ENCODE measurements around the gene RAD51. TPM values are rescaled to one million over a fixed set of nuclear protein-coding genes. Genes with fewer than 3 reads are reported as not detected.

Gene RAD51
- polyA plus RNA-seq, 1 donor from 2014 or later, result 0.22 TPM

GRCh38 chr15:40763801-40764628, 69.0 kb downstream of the RAD51 start, which contains the start of gene GCHFR:
Gene GCHFR, plus strand, starts transcription at chr15:40764068. Its CDS starts 113 bp downstream, at chr15:40764181.
- Histone ChIP-seq H3K9me2 (ENCODE audit: insufficient read depth, low read length) (no peaks in the 10 kb centered on the region), H3K27ac (ENCODE audit: low read length) (no peak within 1 kb of the TSS), H3K4me3 (ENCODE audit: low read length) (peak within 1 kb of the TSS; percentile 72), H3K9ac (ENCODE audit: low read length) (peak within 1 kb of the TSS; percentile 30), H4K20me1 (ENCODE audit: insufficient read depth) (no peaks in the 10 kb centered on the region), H3K79me2 (replicated peaks; ENCODE audit: insufficient read depth, low read length) (no peaks in the 10 kb centered on the region), H3F3A (ENCODE audit: insufficient read depth, low read length, poor library complexity, severe bottlenecking) (no peaks in the 10 kb centered on the region), H3K36me3 (ENCODE audit: insufficient read depth, low read length) (no peaks in the 10 kb centered on the region), H3K9me3 (ENCODE audit: low read length) (no peaks in the 10 kb centered on the region), H2AFZ (ENCODE audit: low read depth, low read length) (peak within 1 kb of the TSS; percentile 12), H3K27me3 (ENCODE audit: insufficient read depth, low read depth, low read length) (peaks cover 21% of the 10 kb centered on the region), H3K4me2 (ENCODE audit: low read length) (no peak within 1 kb of the TSS)
- TF ChIP-seq MXI1 (conservative IDR thresholded peaks at IDR 0.05; ENCODE audit: poor library complexity, severe bottlenecking) (peak; percentile 50), POLR2AphosphoS5 (IDR thresholded peaks at IDR 0.05) (peak; percentile 7), CTCF (IDR thresholded peaks at IDR 0.05; ENCODE audit: poor library complexity, severe bottlenecking) (peak; percentile 55), EZH2 (IDR thresholded peaks at IDR 0.05; ENCODE audit: borderline replicate concordance, insufficient read depth, low read length, poor library complexity, severe bottlenecking) (no peak), TAF1 (IDR thresholded peaks at IDR 0.05; ENCODE audit: low read depth) (no peak), REST (IDR thresholded peaks at IDR 0.05; ENCODE audit: borderline replicate concordance) (no peak), EP300 (conservative IDR thresholded peaks at IDR 0.05; ENCODE audit: poor library complexity, severe bottlenecking) (no peak), RAD21 (conservative IDR thresholded peaks at IDR 0.05) (peak; percentile 16), SMC3 (conservative IDR thresholded peaks at IDR 0.05; ENCODE audit: poor library complexity) (no peak)

GRCh38 chr15:40764629-40765103, 69.7 kb downstream of the RAD51 start:
- Histone ChIP-seq H3K27ac (ENCODE audit: low read length) (no peak overlapping the region), H2AFZ (ENCODE audit: low read depth, low read length) (no peak overlapping the region), H4K20me1 (ENCODE audit: insufficient read depth) (no peaks in the 10 kb centered on the region), H3K4me3 (ENCODE audit: low read length) (peak overlapping the region; percentile 72), H3K9me3 (ENCODE audit: low read length) (no peaks in the 10 kb centered on the region), H3K9me2 (ENCODE audit: insufficient read depth, low read length) (no peaks in the 10 kb centered on the region), H3K79me2 (replicated peaks; ENCODE audit: insufficient read depth, low read length) (no peaks in the 10 kb centered on the region), H3F3A (ENCODE audit: insufficient read depth, low read length, poor library complexity, severe bottlenecking) (no peaks in the 10 kb centered on the region), H3K27me3 (ENCODE audit: insufficient read depth, low read depth, low read length) (peaks cover 21% of the 10 kb centered on the region), H3K36me3 (ENCODE audit: insufficient read depth, low read length) (no peaks in the 10 kb centered on the region), H3K9ac (ENCODE audit: low read length) (no peak overlapping the region), H3K4me2 (ENCODE audit: low read length) (no peak overlapping the region)
- no peak for TF ChIP-seq TAF1 (IDR thresholded peaks at IDR 0.05; ENCODE audit: low read depth)
- no peak for TF ChIP-seq RAD21 (conservative IDR thresholded peaks at IDR 0.05)
- no peak for TF ChIP-seq EZH2 (IDR thresholded peaks at IDR 0.05; ENCODE audit: borderline replicate concordance, insufficient read depth, low read length, poor library complexity, severe bottlenecking)
- no peak for TF ChIP-seq SMC3 (conservative IDR thresholded peaks at IDR 0.05; ENCODE audit: poor library complexity)
- TF ChIP-seq REST (IDR thresholded peaks at IDR 0.05; ENCODE audit: borderline replicate concordance), result no peak

Measured in neural cell (in vitro differentiated cells).